ENCODE measurements around the gene SUSD6. TPM values are rescaled to one million over a fixed set of nuclear protein-coding genes. Genes with fewer than 3 reads are reported as not detected.

The SUSD6 gene
- total and polyA plus RNA-seq, 4 donors: 6.8 to 10.8 (median 7.6) TPM

- no peak for TF ChIP-seq SP1 (IDR thresholded peaks at IDR 0.05)
- no peak for TF ChIP-seq JUND (IDR thresholded peaks at IDR 0.05)
- no peak for TF ChIP-seq GABPA (IDR thresholded peaks at IDR 0.05 in 1 of 2, conservative IDR thresholded peaks at IDR 0.05 in 1 of 2)
- no peak for TF ChIP-seq ZBTB33 (IDR thresholded peaks at IDR 0.05)
- no peak for TF ChIP-seq YY1 (IDR thresholded peaks at IDR 0.05)
- TF ChIP-seq NR2F2 (IDR thresholded peaks at IDR 0.05): no peak
- no peak for TF ChIP-seq RXRA (IDR thresholded peaks at IDR 0.05)
- no peak for TF ChIP-seq EGR1 (IDR thresholded peaks at IDR 0.05; ENCODE audit: low read depth in 2 of 2)
- TF ChIP-seq TAF1 (conservative IDR thresholded peaks at IDR 0.05): no peak
- no peak for TF ChIP-seq ATF3 (IDR thresholded peaks at IDR 0.05)
- TF ChIP-seq CTCF (IDR thresholded peaks at IDR 0.05; ENCODE audit: low read depth, low read length, missing input control): no peak
- no peak for TF ChIP-seq RAD21 (IDR thresholded peaks at IDR 0.05)
- no peak for DNase-seq (ENCODE audit: low spot score)
- no peaks in the 10 kb centered on the region for H3K36me3 ChIP-seq (ENCODE audit: control insufficient read depth in 4 of 4, insufficient read depth in 3 of 4, low read depth in 1 of 4, low read length in 3 of 4)
- H3K27ac ChIP-seq (ENCODE audit: low read depth in 1 of 2, low read length in 2 of 2): peak overlapping the region in 1 of 2 donors; percentile 43
- no peak overlapping the region for H3K4me3 ChIP-seq (ENCODE audit: low read depth in 1 of 3, low read length in 3 of 3)
- WGBS: 82% methylated on average over 9 of the region's 9 CpGs
- no peaks in the 10 kb centered on the region for H3K27me3 ChIP-seq (ENCODE audit: control insufficient read depth in 4 of 4, insufficient read depth in 4 of 4, low read length in 3 of 4)
- no peaks in the 10 kb centered on the region for H3K9me3 ChIP-seq (ENCODE audit: control insufficient read depth in 4 of 4, low read length in 3 of 4)
- no peak overlapping the region for H3K9ac ChIP-seq (ENCODE audit: low read depth in 1 of 2, low read length in 2 of 2)
- H3K4me1 ChIP-seq (ENCODE audit: control insufficient read depth in 4 of 4, insufficient read depth in 4 of 4, low read length in 3 of 4): peaks cover 3 to 44% (median 35%) of the 10 kb centered on the region in 4 donors
Observed at GRCh38 chr14:69629225-69630127, 18.1 kb downstream of the SUSD6 start.

- Histone ChIP-seq H3K4me3 (ENCODE audit: low read depth in 1 of 3, low read length in 3 of 3) (no peak overlapping the region), H3K4me1 (ENCODE audit: control insufficient read depth in 4 of 4, insufficient read depth in 4 of 4, low read length in 3 of 4) (peaks cover 3 to 41% (median 35%) of the 10 kb centered on the region in 4 donors), H3K9me3 (ENCODE audit: control insufficient read depth in 4 of 4, low read length in 3 of 4) (no peaks in the 10 kb centered on the region), H3K36me3 (ENCODE audit: control insufficient read depth in 4 of 4, insufficient read depth in 3 of 4, low read depth in 1 of 4, low read length in 3 of 4) (no peaks in the 10 kb centered on the region), H3K27ac (ENCODE audit: low read depth in 1 of 2, low read length in 2 of 2) (peak overlapping the region; percentile 33 to 43), H3K27me3 (ENCODE audit: control insufficient read depth in 4 of 4, insufficient read depth in 4 of 4, low read length in 3 of 4) (no peaks in the 10 kb centered on the region), H3K9ac (ENCODE audit: low read depth in 1 of 2, low read length in 2 of 2) (no peak overlapping the region)
- WGBS: 70% methylated on average over 2 of the region's 2 CpGs
- no peak for DNase-seq (ENCODE audit: low spot score)
- TF ChIP-seq RXRA (IDR thresholded peaks at IDR 0.05) (no peak), EGR1 (IDR thresholded peaks at IDR 0.05; ENCODE audit: low read depth in 2 of 2) (no peak), ATF3 (IDR thresholded peaks at IDR 0.05) (no peak), NR2F2 (IDR thresholded peaks at IDR 0.05) (no peak), FOXA2 (IDR thresholded peaks at IDR 0.05) (no peak)
Observed at GRCh38 chr14:69630360-69630759, 19.0 kb downstream of the SUSD6 start.

Measured in liver (tissue), 9 donors.